Caki2 (cell line): ENCODE measurements around the gene ARCN1. TPM values are rescaled to one million over a fixed set of nuclear protein-coding genes. Genes with fewer than 3 reads are reported as not detected.

ENCODE experiments used
- DNase-seq: peaks from one replicate; pipeline ENCODE4 v3.0.0-alpha.2; 2015; ENCODE audit warnings: low read depth
- in situ Hi-C: cut with HindIII; loops from 2 replicates; pipeline ENCODE4 v1.10.0; 2016; ENCODE audit warnings: low sequenced_read_pairs, low pct_unique_long_range_greater_than_20kb, mixed read lengths
- total RNA-seq: library from RNA; depleted of rRNA; stranded (reverse); fragments of >200 nt; shearing (Covaris generic); gene quantifications from 2 replicates; pipeline ENCODE4 v1.2.3, GENCODE V29; 2014; ENCODE audit warnings: low replicate concordance; rRNA removed

The ARCN1 gene
- 66.8 and 80.1 TPM in 2 replicates for total RNA-seq

- in situ Hi-C loops, result no loop called here
- peak; percentile 56 for DNase-seq
Measured at GRCh38 chr11:118572061-118572980, at the start of gene ARCN1. ARCN1 (plus strand) TSS chr11:118572409; CDS start chr11:118572548, 139 bp downstream.

DNA sequence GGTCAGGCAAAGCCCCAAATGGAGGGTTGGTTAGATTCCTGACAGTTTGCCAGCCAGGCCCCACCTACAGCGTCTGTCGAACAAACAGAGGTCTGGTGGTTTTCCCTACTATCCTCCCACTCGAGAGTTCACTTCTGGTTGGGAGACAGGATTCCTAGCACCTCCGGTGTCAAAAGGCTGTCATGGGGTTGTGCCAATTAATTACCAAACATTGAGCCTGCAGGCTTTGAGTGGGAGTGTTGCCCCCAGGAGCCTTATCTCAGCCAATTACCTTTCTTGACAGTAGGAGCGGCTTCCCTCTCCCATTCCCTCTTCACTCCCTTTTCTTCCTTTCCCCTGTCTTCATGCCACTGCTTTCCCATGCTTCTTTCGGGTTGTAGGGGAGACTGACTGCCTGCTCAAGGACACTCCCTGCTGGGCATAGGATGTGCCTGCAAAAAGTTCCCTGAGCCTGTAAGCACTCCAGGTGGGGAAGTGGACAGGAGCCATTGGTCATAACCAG is 49.6 kb upstream of the ARCN1 start:
- in situ Hi-C loops, result no loop called here
- peak; percentile 19 for DNase-seq

DNA sequence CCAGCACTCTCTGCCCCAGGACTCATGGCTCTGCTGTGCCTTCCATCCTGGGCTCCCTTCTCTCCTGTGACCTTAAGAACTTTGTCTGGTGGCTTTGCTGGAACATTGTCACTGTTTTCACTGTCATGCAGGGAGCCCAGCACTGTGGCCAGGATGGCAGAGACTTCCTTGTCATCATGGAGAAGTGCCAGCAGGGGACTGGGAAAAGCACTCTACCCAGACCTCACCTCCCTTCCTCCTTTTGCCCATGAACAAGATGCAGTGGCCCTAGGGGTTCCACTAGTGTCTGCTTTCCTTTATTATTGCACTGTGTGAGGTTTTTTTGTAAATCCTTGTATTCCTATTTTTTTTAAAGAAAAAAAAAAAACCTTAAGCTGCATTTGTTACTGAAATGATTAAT is 47.9 kb upstream of the ARCN1 start:
- in situ Hi-C loops, result no loop called here
- no peak for DNase-seq

DNA sequence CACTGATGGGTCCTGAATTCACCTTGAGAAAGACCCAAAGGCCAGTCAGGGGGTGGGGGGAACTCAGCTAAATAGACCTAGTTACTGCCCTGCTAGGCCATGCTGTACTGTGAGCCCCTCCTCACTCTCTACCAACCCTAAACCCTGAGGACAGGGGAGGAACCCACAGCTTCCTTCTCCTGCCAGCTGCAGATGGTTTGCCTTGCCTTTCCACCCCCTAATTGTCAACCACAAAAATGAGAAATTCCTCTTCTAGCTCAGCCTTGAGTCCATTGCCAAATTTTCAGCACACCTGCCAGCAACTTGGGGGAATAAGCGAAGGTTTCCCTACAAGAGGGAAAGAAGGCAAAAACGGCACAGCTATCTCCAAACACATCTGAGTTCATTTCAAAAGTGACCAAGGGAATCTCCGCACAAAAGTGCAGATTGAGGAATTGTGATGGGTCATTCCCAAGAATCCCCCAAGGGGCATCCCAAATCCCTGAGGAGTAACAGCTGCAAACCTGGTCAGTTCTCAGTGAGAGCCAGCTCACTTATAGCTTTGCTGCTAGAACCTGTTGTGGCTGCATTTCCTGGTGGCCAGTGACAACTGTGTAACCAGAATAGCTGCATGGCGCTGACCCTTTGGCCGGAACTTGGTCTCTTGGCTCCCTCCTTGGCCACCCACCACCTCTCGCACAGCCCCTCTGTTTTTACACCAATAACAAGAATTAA is 47.3 kb upstream of the ARCN1 start:
- in situ Hi-C loops, result no loop called here
- DNase-seq, result no peak

DNA sequence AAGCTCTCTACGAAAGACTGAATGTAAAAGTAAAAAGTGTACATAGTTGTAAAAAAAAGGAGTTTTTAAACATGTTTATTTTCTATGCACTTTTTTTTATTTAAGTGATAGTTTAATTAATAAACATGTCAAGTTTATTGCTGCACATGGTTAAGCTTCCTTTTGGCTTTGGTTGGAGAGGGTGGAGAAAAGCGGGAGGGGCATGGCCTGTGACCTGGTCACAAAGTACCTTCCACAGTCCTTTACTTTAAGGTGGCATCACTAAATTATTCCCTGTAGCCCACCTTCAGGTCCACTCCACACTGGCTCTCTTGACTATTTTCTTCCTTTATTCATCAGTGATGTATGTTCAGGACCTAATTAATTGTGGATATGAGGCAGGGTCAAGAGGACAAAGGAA is 45.5 kb upstream of the ARCN1 start:
- DNase-seq, result no peak
- in situ Hi-C loops, result no loop called here

DNA sequence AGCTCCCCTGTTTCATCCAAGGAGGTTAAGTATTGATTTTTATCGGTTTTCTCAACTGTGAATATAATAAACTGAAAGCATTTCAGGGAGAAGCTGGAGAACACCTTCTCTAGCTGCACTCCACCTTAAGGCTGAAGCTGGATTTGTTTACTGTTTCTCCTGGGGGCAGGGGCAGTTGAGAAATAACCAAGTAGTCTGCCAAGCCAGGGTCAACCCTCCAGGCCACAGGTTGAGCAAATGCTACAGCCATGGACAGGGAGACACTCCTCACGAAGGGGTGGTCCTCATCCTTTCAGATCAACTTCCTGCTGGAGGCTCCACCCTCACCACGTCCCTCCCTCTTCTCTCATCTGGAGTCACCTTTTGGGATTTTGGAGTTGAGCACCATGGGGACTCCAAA is 45.1 kb upstream of the ARCN1 start, which contains the start of gene TTC36:
TSS of gene TTC36 (plus strand) at position 366 of the 400 bp plus-strand sequence. CDS start at position 387, 21 bp downstream.
- in situ Hi-C loops, result no loop called here
- no peak for DNase-seq

GRCh38 chr11:118528511-118528910 is 43.7 kb upstream of the ARCN1 start:
- no peak for DNase-seq
- in situ Hi-C loops, result no loop called here

DNA sequence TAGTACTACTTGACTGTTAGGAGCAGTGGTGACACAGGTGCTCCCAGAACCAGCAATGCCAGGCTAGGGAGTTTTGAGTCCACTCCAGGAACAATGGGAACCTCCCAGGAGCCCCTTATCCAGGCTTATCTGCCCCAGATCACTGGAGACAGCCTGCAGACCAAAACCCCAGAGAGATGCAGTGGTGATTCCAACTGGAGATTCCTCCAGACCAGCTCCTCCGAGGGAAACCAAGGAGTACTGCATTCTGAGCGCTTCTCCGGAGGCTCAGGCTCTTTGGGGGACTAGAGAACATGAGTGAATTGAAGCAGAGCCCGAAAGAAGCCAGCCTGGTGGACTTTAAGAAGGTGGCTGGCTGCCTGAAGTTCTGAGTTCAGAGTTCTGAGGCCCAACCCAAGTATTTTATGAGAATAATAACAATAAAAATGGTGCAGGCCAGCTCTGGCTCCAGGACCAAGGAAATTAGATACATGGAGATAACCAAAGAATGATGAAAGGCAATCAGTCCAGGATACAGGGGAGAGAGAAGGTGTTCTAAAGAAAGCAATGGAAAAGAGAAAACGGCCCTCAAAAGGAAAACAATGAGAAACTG is 42.5 kb upstream of the ARCN1 start:
- no peak for DNase-seq
- in situ Hi-C loops, result no loop called here

GRCh38 chr11:118530180-118530682 is 42.0 kb upstream of the ARCN1 start:
- in situ Hi-C loops, result no loop called here
- peak; percentile 8 for DNase-seq

DNA sequence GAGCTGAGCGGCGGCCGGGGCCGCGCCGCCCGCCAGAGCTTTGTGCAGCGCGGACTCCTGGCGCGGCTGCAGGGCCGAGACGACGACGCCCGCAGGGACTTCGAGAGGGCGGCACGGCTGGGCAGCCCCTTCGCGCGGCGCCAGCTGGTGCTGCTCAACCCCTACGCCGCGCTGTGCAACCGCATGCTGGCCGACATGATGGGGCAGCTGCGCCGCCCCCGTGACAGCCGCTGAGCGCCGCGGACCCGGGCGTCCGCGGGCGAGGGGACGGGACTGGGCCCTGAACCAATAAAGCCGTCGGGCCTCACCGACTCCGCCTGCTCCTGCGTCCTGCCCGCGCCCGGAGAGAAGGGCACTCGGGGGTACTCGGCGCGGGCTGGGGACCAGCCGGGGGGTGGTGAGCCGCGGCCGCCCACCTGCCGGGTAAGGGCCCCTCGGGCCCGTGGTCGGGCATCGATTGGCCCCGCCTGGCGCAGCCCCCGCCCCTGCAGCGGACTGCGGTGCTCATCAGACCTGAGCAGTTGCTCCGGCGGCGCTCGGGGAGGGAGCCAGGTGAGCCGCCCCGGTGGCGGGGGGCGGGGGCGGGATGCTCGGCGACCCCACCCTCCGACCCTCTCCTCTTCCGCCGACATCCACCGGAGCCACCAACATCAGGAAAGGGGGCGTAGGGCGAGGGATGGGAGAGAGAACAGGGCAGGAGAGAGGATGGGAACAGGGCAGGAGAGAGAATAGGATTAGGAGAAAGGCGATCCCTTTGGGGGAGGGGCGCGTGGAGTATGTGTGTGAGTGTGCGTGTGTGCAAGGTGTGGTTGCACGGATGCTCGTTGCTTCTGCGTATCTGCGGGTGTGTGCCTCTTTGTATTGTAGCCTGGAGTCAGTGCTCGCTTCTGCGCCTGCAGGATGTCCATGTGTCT is 41.3 kb upstream of the ARCN1 start, which contains the start of gene TMEM25:
TSS of gene TMEM25 (plus strand) at position 510 of the 914 bp plus-strand sequence. CDS start 610 bp downstream, outside the sequence.
- in situ Hi-C loops, result no loop called here
- DNase-seq, result peak; percentile 43

DNA sequence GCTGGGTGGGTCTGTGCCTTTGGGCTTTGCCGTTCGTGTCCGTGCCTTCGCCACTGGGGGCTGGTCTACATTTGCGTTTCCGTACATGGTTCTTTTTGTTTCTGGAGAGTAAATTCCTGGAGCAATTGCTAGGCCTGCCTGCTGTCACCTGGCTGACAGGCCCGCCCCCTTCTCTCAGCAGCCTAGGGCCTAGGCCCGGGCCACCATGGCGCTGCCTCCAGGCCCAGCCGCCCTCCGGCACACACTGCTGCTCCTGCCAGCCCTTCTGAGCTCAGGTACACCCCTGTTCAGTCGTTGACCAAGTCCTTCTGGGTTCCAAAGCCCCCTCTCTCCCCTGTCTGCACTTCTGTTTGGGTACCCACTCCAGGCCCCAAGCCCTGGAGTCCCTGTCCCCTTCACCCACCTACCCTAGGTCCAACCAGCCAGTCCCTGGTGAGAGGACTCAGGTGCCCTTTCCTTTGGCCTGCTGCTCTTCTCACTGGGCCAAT is 40.6 kb upstream of the ARCN1 start:
- no peak for DNase-seq
- in situ Hi-C loops, result no loop called here

DNA sequence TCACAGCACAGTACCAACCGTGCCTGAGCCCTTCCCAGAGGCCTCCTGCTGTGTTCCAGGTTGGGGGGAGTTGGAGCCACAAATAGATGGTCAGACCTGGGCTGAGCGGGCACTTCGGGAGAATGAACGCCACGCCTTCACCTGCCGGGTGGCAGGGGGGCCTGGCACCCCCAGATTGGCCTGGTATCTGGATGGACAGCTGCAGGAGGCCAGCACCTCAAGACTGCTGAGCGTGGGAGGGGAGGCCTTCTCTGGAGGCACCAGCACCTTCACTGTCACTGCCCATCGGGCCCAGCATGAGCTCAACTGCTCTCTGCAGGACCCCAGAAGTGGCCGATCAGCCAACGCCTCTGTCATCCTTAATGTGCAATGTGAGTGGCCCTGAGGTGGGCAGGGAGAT is 40.1 kb upstream of the ARCN1 start:
- DNase-seq, result no peak
- in situ Hi-C loops, result no loop called here

DNA sequence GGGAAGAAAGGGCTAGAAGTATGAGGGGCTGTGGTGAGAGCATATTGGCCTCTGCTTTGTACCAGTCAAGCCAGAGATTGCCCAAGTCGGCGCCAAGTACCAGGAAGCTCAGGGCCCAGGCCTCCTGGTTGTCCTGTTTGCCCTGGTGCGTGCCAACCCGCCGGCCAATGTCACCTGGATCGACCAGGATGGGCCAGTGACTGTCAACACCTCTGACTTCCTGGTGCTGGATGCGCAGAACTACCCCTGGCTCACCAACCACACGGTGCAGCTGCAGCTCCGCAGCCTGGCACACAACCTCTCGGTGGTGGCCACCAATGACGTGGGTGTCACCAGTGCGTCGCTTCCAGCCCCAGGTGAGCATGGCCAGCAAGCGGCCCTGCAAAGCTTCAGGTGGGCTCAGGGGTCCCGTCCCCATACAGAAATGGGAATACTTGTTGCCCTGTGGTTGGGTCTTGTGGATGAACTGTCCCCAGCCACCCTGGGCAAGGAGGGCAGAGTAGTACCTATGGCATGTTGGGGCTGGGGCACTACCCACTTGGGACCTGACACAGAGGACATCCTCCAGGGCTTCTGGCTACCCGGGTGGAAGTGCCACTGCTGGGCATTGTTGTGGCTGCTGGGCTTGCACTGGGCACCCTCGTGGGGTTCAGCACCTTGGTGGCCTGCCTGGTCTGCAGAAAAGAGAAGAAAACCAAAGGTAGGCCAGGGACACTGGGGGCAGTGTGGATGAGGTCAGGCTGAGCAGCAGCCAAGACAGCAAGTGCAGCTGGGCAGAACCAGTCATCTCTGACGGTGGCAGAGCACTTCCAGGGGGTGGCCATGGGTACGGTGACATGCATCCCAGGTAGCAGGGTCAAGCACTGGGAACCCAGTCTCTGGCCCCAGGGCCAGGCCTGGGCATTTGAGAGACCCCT is 39.1 kb upstream of the ARCN1 start:
- in situ Hi-C loops, result no loop called here
- no peak for DNase-seq

GRCh38 chr11:118533769-118534729 is 38.2 kb upstream of the ARCN1 start:
- in situ Hi-C loops, result no loop called here
- no peak for DNase-seq

DNA sequence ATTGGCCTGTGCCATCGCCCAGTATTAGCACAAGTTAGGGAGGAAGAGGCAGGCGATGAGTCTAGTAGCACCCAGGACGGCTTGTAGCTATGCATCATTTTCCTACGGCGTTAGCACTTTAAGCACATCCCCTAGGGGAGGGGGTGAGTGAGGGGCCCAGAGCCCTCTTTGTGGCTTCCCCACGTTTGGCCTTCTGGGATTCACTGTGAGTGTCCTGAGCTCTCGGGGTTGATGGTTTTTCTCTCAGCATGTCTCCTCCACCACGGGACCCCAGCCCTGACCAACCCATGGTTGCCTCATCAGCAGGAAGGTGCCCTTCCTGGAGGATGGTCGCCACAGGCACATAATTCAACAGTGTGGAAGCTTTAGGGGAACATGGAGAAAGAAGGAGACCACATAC is 36.9 kb upstream of the ARCN1 start:
- in situ Hi-C loops, result no loop called here
- no peak for DNase-seq
